ENCODE measurements around the gene LGMN. TPM values are rescaled to one million over a fixed set of nuclear protein-coding genes. Genes with fewer than 3 reads are reported as not detected.

LGMN gene
- total and polyA plus RNA-seq, 2 of the 13 experiments (the other 11 are each of a cell fraction or from before 2014, with no cell fraction given), result 28.9 to 76.4 TPM

GRCh38 chr14:92693998-92694795 is 54.2 kb downstream of the LGMN start (continued):
- TF ChIP-seq GFI1 (CRISPR knock-in tag; IDR thresholded peaks at IDR 0.05; ENCODE audit: borderline replicate concordance), result no peak
- no peak for TF ChIP-seq TOE1 (CRISPR knock-in tag; IDR thresholded peaks at IDR 0.05)
- no peak for TF ChIP-seq SIN3A (IDR thresholded peaks at IDR 0.05; ENCODE audit: borderline replicate concordance, low read depth, low read length)
- no peak for TF ChIP-seq GABPB1 (CRISPR knock-in tag; IDR thresholded peaks at IDR 0.05)
- TF ChIP-seq SALL1 (CRISPR knock-in tag; IDR thresholded peaks at IDR 0.05), result peak; percentile 47; the same call in 1 of the 2 replicates
- TF ChIP-seq ZMYM4 (CRISPR knock-in tag; IDR thresholded peaks at IDR 0.05), result no peak
- TF ChIP-seq ZBTB10 (CRISPR knock-in tag; IDR thresholded peaks at IDR 0.05; ENCODE audit: borderline replicate concordance), result no peak
- no peak for TF ChIP-seq SP1 (IDR thresholded peaks at IDR 0.05)
- no peak for TF ChIP-seq SP1 (CRISPR knock-in tag; IDR thresholded peaks at IDR 0.05)
- TF ChIP-seq IRF1 (CRISPR knock-in tag; IDR thresholded peaks at IDR 0.05; ENCODE audit: low read depth), result no peak
